ENCODE data around the gene TMEM129. TPM values are rescaled to one million over a fixed set of nuclear protein-coding genes. Genes with fewer than 3 reads are reported as not detected.

The TMEM129 gene
- total RNA-seq, 1 experiment from 2014 or later, result 18.6 TPM

GRCh38 chr4:1743551-1743950 is 22.4 kb upstream of the TMEM129 start:
- H3K36me3 ChIP-seq, result peaks cover 49% of the 10 kb centered on the region
- no peak overlapping the region for H3K4me3 ChIP-seq
- peaks cover 3% of the 10 kb centered on the region for H3K9me3 ChIP-seq (replicated peaks)
- no peak for DNase-seq
- no peak overlapping the region for H3K27ac ChIP-seq
- H3K27me3 ChIP-seq, result no peaks in the 10 kb centered on the region
- H3K4me1 ChIP-seq, result peaks cover 5% of the 10 kb centered on the region; the same call in 1 of the 2 replicates

- DNase-seq, result no peak
- H3K4me1 ChIP-seq, result no peaks in the 10 kb centered on the region
- H3K36me3 ChIP-seq, result peaks cover 72% of the 10 kb centered on the region
- H3K27ac ChIP-seq, result no peak overlapping the region
- H3K4me3 ChIP-seq, result no peak overlapping the region
- no peaks in the 10 kb centered on the region for H3K27me3 ChIP-seq
- H3K9me3 ChIP-seq (replicated peaks), result peaks cover 5% of the 10 kb centered on the region
Observed at GRCh38 chr4:1741208-1741607, 20.1 kb upstream of the TMEM129 start.

GRCh38 chr4:1740021-1740545 is 19.0 kb upstream of the TMEM129 start:
- H3K27ac ChIP-seq, result no peak overlapping the region
- peaks cover 5% of the 10 kb centered on the region for H3K9me3 ChIP-seq (replicated peaks)
- DNase-seq, result no peak
- no peaks in the 10 kb centered on the region for H3K27me3 ChIP-seq
- peaks cover 83% of the 10 kb centered on the region for H3K36me3 ChIP-seq
- H3K4me1 ChIP-seq, result no peaks in the 10 kb centered on the region
- no peak overlapping the region for H3K4me3 ChIP-seq

GRCh38 chr4:1739358-1739757 is 18.2 kb upstream of the TMEM129 start:
- Histone ChIP-seq H3K4me1 (no peaks in the 10 kb centered on the region), H3K36me3 (peaks cover 86% of the 10 kb centered on the region), H3K4me3 (no peak overlapping the region), H3K27me3 (no peaks in the 10 kb centered on the region), H3K27ac (no peak overlapping the region), H3K9me3 (replicated peaks) (peaks cover 5% of the 10 kb centered on the region)
- no peak for DNase-seq

- no peak overlapping the region for H3K4me3 ChIP-seq
- no peak overlapping the region for H3K27ac ChIP-seq
- peaks cover 5% of the 10 kb centered on the region for H3K9me3 ChIP-seq (replicated peaks)
- H3K27me3 ChIP-seq, result no peaks in the 10 kb centered on the region
- peaks cover 92% of the 10 kb centered on the region for H3K36me3 ChIP-seq
- DNase-seq, result no peak
- no peaks in the 10 kb centered on the region for H3K4me1 ChIP-seq
Observed at GRCh38 chr4:1738410-1738809, 17.3 kb upstream of the TMEM129 start.

GRCh38 chr4:1737666-1738065 is 16.5 kb upstream of the TMEM129 start:
- Histone ChIP-seq H3K36me3 (peaks cover 96% of the 10 kb centered on the region), H3K4me3 (no peak overlapping the region), H3K9me3 (replicated peaks) (peaks cover 5% of the 10 kb centered on the region), H3K4me1 (no peaks in the 10 kb centered on the region), H3K27ac (no peak overlapping the region), H3K27me3 (no peaks in the 10 kb centered on the region)
- no peak for DNase-seq

GRCh38 chr4:1736812-1737211 is 15.7 kb upstream of the TMEM129 start:
- peaks cover 5% of the 10 kb centered on the region for H3K9me3 ChIP-seq (replicated peaks)
- H3K27me3 ChIP-seq, result no peaks in the 10 kb centered on the region
- no peak overlapping the region for H3K4me3 ChIP-seq
- no peak overlapping the region for H3K27ac ChIP-seq
- no peaks in the 10 kb centered on the region for H3K4me1 ChIP-seq
- peaks cover 95% of the 10 kb centered on the region for H3K36me3 ChIP-seq
- no peak for DNase-seq

GRCh38 chr4:1735215-1735614 is 14.1 kb upstream of the TMEM129 start:
- no peak for DNase-seq
- no peaks in the 10 kb centered on the region for H3K4me1 ChIP-seq
- H3K36me3 ChIP-seq, result peaks cover 95% of the 10 kb centered on the region
- H3K9me3 ChIP-seq (replicated peaks), result peaks cover 5% of the 10 kb centered on the region
- H3K27ac ChIP-seq, result no peak overlapping the region
- H3K27me3 ChIP-seq, result no peaks in the 10 kb centered on the region
- H3K4me3 ChIP-seq, result no peak overlapping the region

GRCh38 chr4:1732911-1733310 is 11.8 kb upstream of the TMEM129 start:
- Histone ChIP-seq H3K4me1 (no peaks in the 10 kb centered on the region), H3K36me3 (peaks cover 96% of the 10 kb centered on the region), H3K27me3 (no peaks in the 10 kb centered on the region), H3K4me3 (no peak overlapping the region), H3K27ac (no peak overlapping the region), H3K9me3 (replicated peaks) (no peaks in the 10 kb centered on the region)
- no peak for DNase-seq

- Histone ChIP-seq H3K36me3 (peaks cover 95% of the 10 kb centered on the region), H3K27me3 (no peaks in the 10 kb centered on the region), H3K4me1 (no peaks in the 10 kb centered on the region), H3K9me3 (replicated peaks) (no peaks in the 10 kb centered on the region), H3K27ac (no peak overlapping the region), H3K4me3 (no peak overlapping the region)
- DNase-seq, result no peak
Observed at GRCh38 chr4:1731180-1731579, 10.1 kb upstream of the TMEM129 start.

- Histone ChIP-seq H3K27ac (no peak overlapping the region), H3K36me3 (peaks cover 94% of the 10 kb centered on the region)
Observed at GRCh38 chr4:1730532-1731135, 9.5 kb upstream of the TMEM129 start.

GRCh38 chr4:1728061-1728980 is 7.2 kb upstream of the TMEM129 start:
- no peaks in the 10 kb centered on the region for H3K27me3 ChIP-seq
- DNase-seq, result no peak
- H3K4me3 ChIP-seq, result no peak overlapping the region
- no peak overlapping the region for H3K27ac ChIP-seq
- H3K9me3 ChIP-seq (replicated peaks), result no peaks in the 10 kb centered on the region
- no peaks in the 10 kb centered on the region for H3K4me1 ChIP-seq
- H3K36me3 ChIP-seq, result peaks cover 91% of the 10 kb centered on the region

More at GRCh38 chr4:1730532-1731135, 9.5 kb upstream of the TMEM129 start:
- no peaks in the 10 kb centered on the region for H3K27me3 ChIP-seq
- H3K4me1 ChIP-seq, result no peaks in the 10 kb centered on the region
- H3K4me3 ChIP-seq, result no peak overlapping the region
- H3K9me3 ChIP-seq (replicated peaks), result no peaks in the 10 kb centered on the region
- DNase-seq, result no peak

GRCh38 chr4:1727117-1728031 is 6.3 kb upstream of the TMEM129 start:
- Histone ChIP-seq H3K27me3 (no peaks in the 10 kb centered on the region), H3K4me3 (no peak overlapping the region), H3K9me3 (replicated peaks) (no peaks in the 10 kb centered on the region), H3K27ac (no peak overlapping the region), H3K36me3 (peaks cover 85% of the 10 kb centered on the region), H3K4me1 (no peaks in the 10 kb centered on the region)
- no peak for DNase-seq

- no peaks in the 10 kb centered on the region for H3K4me1 ChIP-seq
- H3K4me3 ChIP-seq, result no peak overlapping the region
- no peaks in the 10 kb centered on the region for H3K9me3 ChIP-seq (replicated peaks)
- H3K27me3 ChIP-seq, result no peaks in the 10 kb centered on the region
- peaks cover 79% of the 10 kb centered on the region for H3K36me3 ChIP-seq
- H3K27ac ChIP-seq, result no peak overlapping the region
- DNase-seq, result peak; percentile 82 to 92
Observed at GRCh38 chr4:1726146-1726934, 5.2 kb upstream of the TMEM129 start.

Data from SJCRH30 (cell line).